HCT116 (cell line): ENCODE data around the gene DDOST. TPM values are rescaled to one million over a fixed set of nuclear protein-coding genes. Genes with fewer than 3 reads are reported as not detected.

Experiments used
- ATAC-seq: fragments of 200-7000 bp; cut with Tn5 transposase; 2 replicates; pipeline ENCODE4 v1.9.1; 2020; ENCODE audit warnings: mild to moderate bottlenecking, moderate library complexity
- BruUV-seq: library from RNA; stranded (reverse); fragments of 400-500 nt; replicated peaks from 2 replicates; lab custom pipeline; 2021; lab: Mats Ljungman, UMichigan
- CTCF ChIA-PET: fragments of 300-600 bp; sonication (Branson Sonifier 250); formaldehyde crosslinking; loops from one replicate; lab custom pipeline; 2021; ENCODE audit warnings: antibody characterized with exemption; lab: Charles Lee
- POLR2A ChIA-PET: fragments of 300-600, 350-600 bp; sonication (Branson Sonifier 250); formaldehyde crosslinking; loops from one replicate; lab custom pipeline; 2021; ENCODE audit warnings: antibody characterized with exemption; lab: Charles Lee
- RAD21 ChIA-PET, 2 experiments: fragments of 300-600 bp; sonication (Branson Sonifier 250); formaldehyde crosslinking; loops; one replicate each; lab custom pipeline; 2023; ENCODE audit warnings: low total read pairs in 2 of 2; ENCODE audit not compliant: uncharacterized antibody in 2 of 2, unreplicated experiment in 2 of 2, low non-redundant PET in 1 of 2; lab: Charles Lee
- DNase-seq: peaks from one replicate; pipeline ENCODE4 v3.0.0-alpha.2; 2010; ENCODE audit warnings: low read depth, low spot score
- H2AFZ ChIP-seq: fragments of 200-600 bp; shearing (Covaris generic), sonication (generic); 2 replicates; pipeline ENCODE4 v1.6.1; 2017; ENCODE audit warnings: low read depth, mixed run types, mixed read lengths, antibody characterized with exemption, low read length; ENCODE audit not compliant: poor library complexity, severe bottlenecking
- H3K27ac ChIP-seq: 2 replicates; pipeline ENCODE4 v1.5.1; 2012; ENCODE audit warnings: low read depth, low read length
- H3K27me3 ChIP-seq: fragments of 200-600 bp; sonication (generic); 2 replicates; pipeline ENCODE4 v1.6.1; 2016; ENCODE audit warnings: mixed run types, low read length, mixed read lengths; ENCODE audit not compliant: insufficient read depth
- H3K36me3 ChIP-seq, 2 experiments: fragments of 200-500 bp in 1 of 2; fragments of 200-600 bp in 1 of 2; sonication (Bioruptor generic) in 1 of 2; sonication (generic) in 1 of 2; 2 replicates each; pipeline versions ENCODE4 v1.5.1 to v1.6.1; 2014 to 2016; ENCODE audit warnings: low read length in 2 of 2, inconsistent platforms in 1 of 2, mixed read lengths in 1 of 2, mixed run types in 1 of 2; ENCODE audit not compliant: insufficient read depth in 2 of 2, control insufficient read depth in 1 of 2
- H3K4me1 ChIP-seq, 2 experiments: fragments of 200-600 bp in 1 of 2; sonication (generic) in 1 of 2; 2 replicates each; pipeline versions ENCODE4 v1.5.1 to v1.6.1; 2012 to 2017; ENCODE audit warnings: low read length in 2 of 2, inconsistent platforms in 1 of 2, mild to moderate bottlenecking in 1 of 2, mixed read lengths in 1 of 2, mixed run types in 1 of 2, moderate library complexity in 1 of 2; ENCODE audit not compliant: insufficient read depth in 2 of 2, control insufficient read depth in 1 of 2
- H3K4me2 ChIP-seq: fragments of 200-600 bp; sonication (generic); 2 replicates; pipeline ENCODE4 v1.6.1; 2017; ENCODE audit warnings: mixed run types, low read length, mixed read lengths
- H3K4me3 ChIP-seq, 2 experiments: fragments of 200-600 bp in 1 of 2; sonication (generic) in 1 of 2; replicated peaks in 1 of 2; 2 replicates each; pipeline ENCODE4 v1.5.1; 2011 to 2016; ENCODE audit warnings: low read length in 2 of 2, control low read depth in 1 of 2, low read depth in 1 of 2, mild to moderate bottlenecking in 1 of 2, mixed read lengths in 1 of 2, mixed run types in 1 of 2
- H3K79me2 ChIP-seq: fragments of 200-600 bp; sonication (generic); 2 replicates; pipeline ENCODE4 v1.6.1; 2017; ENCODE audit warnings: mild to moderate bottlenecking, mixed run types, low read length, moderate library complexity, mixed read lengths; ENCODE audit not compliant: insufficient read depth
- H3K9ac ChIP-seq: fragments of 200-600 bp; sonication (generic); 2 replicates; pipeline ENCODE4 v1.6.1; 2016; ENCODE audit warnings: low read length, mixed read lengths
- H3K9me2 ChIP-seq: fragments of 200-600 bp; sonication (generic), shearing (Covaris generic); 2 replicates; pipeline ENCODE4 v1.6.1; 2017; ENCODE audit warnings: mixed run types, mild to moderate bottlenecking, moderate library complexity; ENCODE audit not compliant: insufficient read depth
- H3K9me3 ChIP-seq, 2 experiments: fragments of 200-500 bp in 1 of 2; fragments of 200-600 bp in 1 of 2; sonication (Bioruptor generic) in 1 of 2; sonication (generic) in 1 of 2; 2 replicates each; pipeline ENCODE4 v1.6.1; 2014 to 2017; ENCODE audit warnings: low read length in 2 of 2, mixed read lengths in 2 of 2, inconsistent platforms in 1 of 2, low read depth in 1 of 2, mild to moderate bottlenecking in 1 of 2, mixed run types in 1 of 2, moderate library complexity in 1 of 2; ENCODE audit not compliant: control insufficient read depth in 1 of 2, insufficient read depth in 1 of 2
- H4K20me1 ChIP-seq: fragments of 200-600 bp; sonication (generic), shearing (Covaris generic); 2 replicates; pipeline ENCODE4 v1.6.1; 2017; ENCODE audit warnings: mixed run types, mild to moderate bottlenecking, moderate library complexity; ENCODE audit not compliant: insufficient read depth
- JUND ChIP-seq: IDR thresholded peaks from 2 replicates; pipeline ENCODE4 v1.6.1; 2012
- MAX ChIP-seq: IDR thresholded peaks from 2 replicates; pipeline ENCODE4 v1.6.1; 2012
- REST ChIP-seq: IDR thresholded peaks from 2 replicates; pipeline ENCODE4 v1.6.1; 2012; ENCODE audit warnings: low read depth
- ZBTB33 ChIP-seq: IDR thresholded peaks from 2 replicates; pipeline ENCODE4 v1.6.1; 2011; ENCODE audit warnings: mild to moderate bottlenecking, low read length, moderate library complexity; ENCODE audit not compliant: insufficient replicate concordance; ENCODE audit errors: extremely low read depth
- intact Hi-C: fragments of 100-400 bp; cut with micrococcal nuclease; formaldehyde crosslinking; loops from 2 replicates; pipeline ENCODE4 v1.10.0; 2022
- total RNA-seq: library from RNA; stranded (reverse); gene quantifications from one replicate; pipeline ENCODE4 v1.2.1, GENCODE V29; 2021; ENCODE audit not compliant: unreplicated experiment

Gene DDOST
- total RNA-seq, 1 experiment from 2014 or later = 387 TPM

- H3K4me3 ChIP-seq = peak overlapping the region; percentile 60 to 61
- peak overlapping the region; percentile 54 for H3K9ac ChIP-seq
- H3K36me3 ChIP-seq = no peaks in the 10 kb centered on the region
- no peaks in the 10 kb centered on the region for H3K27me3 ChIP-seq
- ChIA-PET POLR2A (interaction anchor here (0.9 to 2.3 kb wide), 6 partner anchors 12 to 110 kb away, joined by 3 to 10 read pairs (median 5); no protein-coding TSS in a partner anchor), RAD21 (interaction anchor here (0.6 to 2.9 kb wide), 6 partner anchors 20 to 111 kb away, joined by 3 to 23 read pairs (median 4); no protein-coding TSS in a partner anchor), CTCF (interaction anchor here (0.7 to 5.6 kb wide), 17 partner anchors 12 to 561 kb away, joined by 3 to 74 read pairs (median 4); partner anchors contain the start of genes CDA, DDOST and MUL1)
- H4K20me1 ChIP-seq = no peaks in the 10 kb centered on the region
- DNase-seq (no peak), ATAC-seq (peak; percentile 25)
- TF ChIP-seq JUND (peak; percentile 29; the same call in 1 of the 2 replicates), ZBTB33 (no peak), MAX (no peak; the same call in 1 of the 2 replicates), REST (no peak)
- H3K9me2 ChIP-seq = no peaks in the 10 kb centered on the region
- H3K9me3 ChIP-seq = no peaks in the 10 kb centered on the region; a peak in 1 of 4 replicates
- peak overlapping the region; percentile 42 for H3K27ac ChIP-seq
- H3K79me2 ChIP-seq = no peaks in the 10 kb centered on the region
- peak overlapping the region; percentile 82 for H3K4me2 ChIP-seq
- peak overlapping the region; percentile 89 for H2AFZ ChIP-seq
- intact Hi-C loops = loop anchor here (5.0 to 10.0 kb wide), 2 partner anchors 202 to 419 kb away; no protein-coding TSS in a partner anchor
- H3K4me1 ChIP-seq = peaks cover 8 to 22% of the 10 kb centered on the region in 2 experiments
- BruUV-seq = TSS peak; percentile 82
These were observed 27.0 kb downstream of the DDOST start for GRCh38 chr1:20634065-20634593.
